Measurements from ENCODE around the gene BRD3.

Gene BRD3

GRCh38 chr9:134034215-134035040 lies 33.4 kb downstream of the BRD3 start:
- H3K9me2 ChIP-seq (replicated peaks; ENCODE audit: insufficient read depth, low read length): no peaks in the 10 kb centered on the region
- H2AFZ ChIP-seq (ENCODE audit: low read depth, low read length, severe bottlenecking): no peak overlapping the region
- no peaks in the 10 kb centered on the region for H4K20me1 ChIP-seq (ENCODE audit: low read depth, low read length)
- H3K27me3 ChIP-seq (ENCODE audit: low read length): no peaks in the 10 kb centered on the region
- no peaks in the 10 kb centered on the region for H3K36me3 ChIP-seq (ENCODE audit: low read length)
- H3K9ac ChIP-seq (ENCODE audit: low read length): no peak overlapping the region
- H3K27ac ChIP-seq (ENCODE audit: low read depth, low read length): no peak overlapping the region
- H3K4me2 ChIP-seq (ENCODE audit: low read depth, low read length, poor library complexity, severe bottlenecking): no peak overlapping the region
- H3K79me2 ChIP-seq (ENCODE audit: insufficient read depth, low read length): no peaks in the 10 kb centered on the region
- no peaks in the 10 kb centered on the region for H3F3A ChIP-seq (ENCODE audit: insufficient read depth)
- no peak overlapping the region for H3K4me3 ChIP-seq (ENCODE audit: insufficient read depth, low read length, poor library complexity, severe bottlenecking)
- no peaks in the 10 kb centered on the region for H3K9me3 ChIP-seq (ENCODE audit: insufficient read depth, low read length)
- TF ChIP-seq, protein P1, sequence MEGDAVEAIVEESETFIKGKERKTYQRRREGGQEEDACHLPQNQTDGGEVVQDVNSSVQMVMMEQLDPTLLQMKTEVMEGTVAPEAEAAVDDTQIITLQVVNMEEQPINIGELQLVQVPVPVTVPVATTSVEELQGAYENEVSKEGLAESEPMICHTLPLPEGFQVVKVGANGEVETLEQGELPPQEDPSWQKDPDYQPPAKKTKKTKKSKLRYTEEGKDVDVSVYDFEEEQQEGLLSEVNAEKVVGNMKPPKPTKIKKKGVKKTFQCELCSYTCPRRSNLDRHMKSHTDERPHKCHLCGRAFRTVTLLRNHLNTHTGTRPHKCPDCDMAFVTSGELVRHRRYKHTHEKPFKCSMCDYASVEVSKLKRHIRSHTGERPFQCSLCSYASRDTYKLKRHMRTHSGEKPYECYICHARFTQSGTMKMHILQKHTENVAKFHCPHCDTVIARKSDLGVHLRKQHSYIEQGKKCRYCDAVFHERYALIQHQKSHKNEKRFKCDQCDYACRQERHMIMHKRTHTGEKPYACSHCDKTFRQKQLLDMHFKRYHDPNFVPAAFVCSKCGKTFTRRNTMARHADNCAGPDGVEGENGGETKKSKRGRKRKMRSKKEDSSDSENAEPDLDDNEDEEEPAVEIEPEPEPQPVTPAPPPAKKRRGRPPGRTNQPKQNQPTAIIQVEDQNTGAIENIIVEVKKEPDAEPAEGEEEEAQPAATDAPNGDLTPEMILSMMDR (IDR thresholded peaks at IDR 0.05; ENCODE audit: insufficient read depth, low read length, poor library complexity, severe bottlenecking): no peak
- no peak for TF ChIP-seq EZH2phosphoT487 (conservative IDR thresholded peaks at IDR 0.05; ENCODE audit: low read length)

DNA sequence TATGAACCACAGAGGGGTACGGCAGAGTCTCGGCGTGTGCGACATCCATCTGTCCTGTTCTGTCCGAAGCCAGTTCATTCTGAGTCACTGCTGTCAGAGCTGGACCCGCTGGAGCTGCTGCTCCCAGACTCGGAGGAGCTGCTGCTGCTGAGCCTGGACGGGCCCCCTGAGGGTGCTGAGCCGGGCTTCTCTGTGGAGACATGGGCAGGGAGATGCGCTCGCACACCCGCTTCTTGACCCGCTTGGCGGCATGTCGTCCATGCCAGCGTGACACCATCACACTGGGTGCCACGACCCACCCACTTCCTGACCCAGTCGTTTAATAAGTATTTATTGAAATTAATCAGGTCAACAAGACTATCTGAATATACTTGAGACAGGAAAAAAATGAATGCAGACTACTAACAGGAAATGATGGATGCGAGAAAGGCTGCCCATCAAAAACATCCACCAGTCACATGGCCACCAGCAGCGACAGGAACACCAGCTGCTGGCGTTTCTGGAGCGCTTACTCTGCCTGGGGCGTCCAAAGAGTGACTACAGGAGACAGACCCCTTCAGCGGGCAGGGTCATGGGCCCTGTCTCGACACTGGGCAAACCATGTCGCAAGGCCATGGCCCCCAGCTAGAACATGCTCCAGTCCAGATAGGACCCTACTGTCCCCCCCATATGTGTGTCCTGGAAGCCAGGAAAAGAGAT lies 34.2 kb downstream of the BRD3 start:
- Histone ChIP-seq H4K20me1 (ENCODE audit: low read depth, low read length) (no peaks in the 10 kb centered on the region), H2AFZ (ENCODE audit: low read depth, low read length, severe bottlenecking) (no peak overlapping the region), H3K27me3 (ENCODE audit: low read length) (no peaks in the 10 kb centered on the region), H3K4me2 (ENCODE audit: low read depth, low read length, poor library complexity, severe bottlenecking) (no peak overlapping the region), H3K27ac (ENCODE audit: low read depth, low read length) (no peak overlapping the region), H3K9ac (ENCODE audit: low read length) (no peak overlapping the region), H3K9me2 (replicated peaks; ENCODE audit: insufficient read depth, low read length) (no peaks in the 10 kb centered on the region), H3K9me3 (ENCODE audit: insufficient read depth, low read length) (no peaks in the 10 kb centered on the region), H3F3A (ENCODE audit: insufficient read depth) (no peaks in the 10 kb centered on the region), H3K79me2 (ENCODE audit: insufficient read depth, low read length) (no peaks in the 10 kb centered on the region), H3K36me3 (ENCODE audit: low read length) (no peaks in the 10 kb centered on the region), H3K4me3 (ENCODE audit: insufficient read depth, low read length, poor library complexity, severe bottlenecking) (no peak overlapping the region)
- TF ChIP-seq, protein P1 (IDR thresholded peaks at IDR 0.05; ENCODE audit: insufficient read depth, low read length, poor library complexity, severe bottlenecking): no peak
- TF ChIP-seq EZH2phosphoT487 (conservative IDR thresholded peaks at IDR 0.05; ENCODE audit: low read length): no peak

- Histone ChIP-seq H3K79me2 (ENCODE audit: insufficient read depth, low read length) (no peaks in the 10 kb centered on the region), H3K4me3 (ENCODE audit: insufficient read depth, low read length, poor library complexity, severe bottlenecking) (no peak overlapping the region), H3K9ac (ENCODE audit: low read length) (no peak overlapping the region), H3K9me3 (ENCODE audit: insufficient read depth, low read length) (no peaks in the 10 kb centered on the region), H4K20me1 (ENCODE audit: low read depth, low read length) (no peaks in the 10 kb centered on the region), H3K36me3 (ENCODE audit: low read length) (no peaks in the 10 kb centered on the region), H3K27me3 (ENCODE audit: low read length) (no peaks in the 10 kb centered on the region), H3K4me2 (ENCODE audit: low read depth, low read length, poor library complexity, severe bottlenecking) (no peak overlapping the region), H2AFZ (ENCODE audit: low read depth, low read length, severe bottlenecking) (no peak overlapping the region), H3K9me2 (replicated peaks; ENCODE audit: insufficient read depth, low read length) (no peaks in the 10 kb centered on the region), H3K27ac (ENCODE audit: low read depth, low read length) (no peak overlapping the region), H3F3A (ENCODE audit: insufficient read depth) (no peaks in the 10 kb centered on the region)
- TF ChIP-seq, protein P1 (IDR thresholded peaks at IDR 0.05; ENCODE audit: insufficient read depth, low read length, poor library complexity, severe bottlenecking): no peak
- no peak for TF ChIP-seq EZH2phosphoT487 (conservative IDR thresholded peaks at IDR 0.05; ENCODE audit: low read length)
Measured at GRCh38 chr9:134032456-134033222, 35.2 kb downstream of the BRD3 start.
